ENCODE data around the gene DTHD1.

DTHD1 gene

GRCh38 chr4:36264207-36264826 lies 17.1 kb upstream of the DTHD1 start:
- Histone ChIP-seq H3K4me1 (peaks cover 6 to 51% (median 35%) of the 10 kb centered on the region in 10 experiments), H3K9me3 (replicated peaks in 1 of 11) (peaks cover 0 to 16% (median 11%) of the 10 kb centered on the region in 11 experiments; a peak in 16 of 22 replicates), H4K20me1 (no peaks in the 10 kb centered on the region), H3K27me3 (no peaks in the 10 kb centered on the region), H3K27ac (no peak overlapping the region), H3K4me2 (peak overlapping the region in 8 of 11 experiments; percentile 2 to 71 (median 30); a peak in 11 of 22 replicates), H3K36me3 (peaks cover 0 to 7% (median 0%) of the 10 kb centered on the region in 11 experiments; a peak in 2 of 22 replicates), H3K4me3 (no peak overlapping the region), H3K9ac (no peak overlapping the region)
- TF ChIP-seq Cebpa-rat (IDR thresholded peaks at IDR 0.05): no peak

GRCh38 chr4:36267486-36268268 lies 13.7 kb upstream of the DTHD1 start:
- Histone ChIP-seq H3K9me3 (replicated peaks in 1 of 11) (peaks cover 0 to 16% (median 0%) of the 10 kb centered on the region in 11 experiments; a peak in 2 of 22 replicates), H3K27me3 (no peaks in the 10 kb centered on the region), H3K4me3 (no peak overlapping the region), H3K9ac (no peak overlapping the region), H3K36me3 (no peaks in the 10 kb centered on the region), H3K4me1 (peaks cover 6 to 58% (median 39%) of the 10 kb centered on the region in 10 experiments), H3K4me2 (peak overlapping the region in 6 of 11 experiments; percentile 20 to 49 (median 41); a peak in 8 of 22 replicates), H3K27ac (peak overlapping the region in 9 of 11 experiments; percentile 12 to 54 (median 27); a peak in 14 of 22 replicates), H4K20me1 (no peaks in the 10 kb centered on the region)
- TF ChIP-seq Cebpa-rat (IDR thresholded peaks at IDR 0.05): no peak

GRCh38 chr4:36269101-36269500 lies 12.3 kb upstream of the DTHD1 start:
- Histone ChIP-seq H3K9me3 (replicated peaks in 1 of 11) (peaks cover 0 to 16% (median 0%) of the 10 kb centered on the region in 11 experiments; a peak in 2 of 22 replicates), H3K36me3 (no peaks in the 10 kb centered on the region), H3K4me1 (peaks cover 6 to 56% (median 41%) of the 10 kb centered on the region in 10 experiments), H3K27me3 (no peaks in the 10 kb centered on the region), H3K9ac (no peak overlapping the region), H3K27ac (peak overlapping the region in 4 of 11 experiments; percentile 17 to 47 (median 26); a peak in 4 of 22 replicates), H3K4me3 (no peak overlapping the region), H4K20me1 (no peaks in the 10 kb centered on the region), H3K4me2 (peak overlapping the region in 2 of 11 experiments; percentile 3 to 30; a peak in 1 of 22 replicates)
- 0 out of 22 replicates have a peak, but pooled peaks of 1 of the 11 experiments have one; percentile 40 for TF ChIP-seq Cebpa-rat (IDR thresholded peaks at IDR 0.05)

GRCh38 chr4:36269533-36270173 lies 11.8 kb upstream of the DTHD1 start:
- no peaks in the 10 kb centered on the region for H3K27me3 ChIP-seq
- H3K4me3 ChIP-seq: no peak overlapping the region
- no peaks in the 10 kb centered on the region for H3K36me3 ChIP-seq
- peak overlapping the region in 6 of 11 experiments; percentile 5 to 30 (median 14); a peak in 3 of 22 replicates for H3K4me2 ChIP-seq
- no peaks in the 10 kb centered on the region for H4K20me1 ChIP-seq
- peaks cover 6 to 51% (median 36%) of the 10 kb centered on the region in 10 experiments for H3K4me1 ChIP-seq
- no peak overlapping the region for H3K9ac ChIP-seq
- peaks cover 0 to 16% (median 0%) of the 10 kb centered on the region in 11 experiments; a peak in 2 of 22 replicates for H3K9me3 ChIP-seq (replicated peaks in 1 of 11)
- peak overlapping the region in 3 of 11 experiments; percentile 4 to 23 (median 21); a peak in 3 of 22 replicates for H3K27ac ChIP-seq
- no peak for TF ChIP-seq Cebpa-rat (IDR thresholded peaks at IDR 0.05)

- H4K20me1 ChIP-seq: no peaks in the 10 kb centered on the region
- H3K36me3 ChIP-seq: no peaks in the 10 kb centered on the region
- H3K9me3 ChIP-seq (replicated peaks in 1 of 11): peaks cover 0 to 16% (median 0%) of the 10 kb centered on the region in 11 experiments; a peak in 2 of 22 replicates
- no peak for TF ChIP-seq Cebpa-rat (IDR thresholded peaks at IDR 0.05)
- H3K4me2 ChIP-seq: no peak overlapping the region; a peak in 1 of 22 replicates
- no peak overlapping the region for H3K4me3 ChIP-seq
- no peaks in the 10 kb centered on the region for H3K27me3 ChIP-seq
- no peak overlapping the region for H3K9ac ChIP-seq
- H3K4me1 ChIP-seq: peaks cover 0 to 17% (median 15%) of the 10 kb centered on the region in 10 experiments; a peak in 12 of 20 replicates
- no peak overlapping the region for H3K27ac ChIP-seq
Measured at GRCh38 chr4:36273276-36273675, 8.1 kb upstream of the DTHD1 start.

GRCh38 chr4:36274158-36274557 lies 7.3 kb upstream of the DTHD1 start:
- Histone ChIP-seq H3K9ac (no peak overlapping the region), H3K4me3 (no peak overlapping the region), H3K27me3 (no peaks in the 10 kb centered on the region), H3K4me1 (peaks cover 0 to 13% (median 7%) of the 10 kb centered on the region in 10 experiments; a peak in 11 of 20 replicates), H3K9me3 (replicated peaks in 1 of 11) (peaks cover 0 to 16% (median 0%) of the 10 kb centered on the region in 11 experiments; a peak in 2 of 22 replicates), H3K4me2 (no peak overlapping the region), H3K27ac (no peak overlapping the region), H3K36me3 (no peaks in the 10 kb centered on the region), H4K20me1 (no peaks in the 10 kb centered on the region)
- TF ChIP-seq Cebpa-rat (IDR thresholded peaks at IDR 0.05): no peak

GRCh38 chr4:36277533-36277932 lies 3.9 kb upstream of the DTHD1 start:
- H3K4me2 ChIP-seq: no peak overlapping the region
- no peak overlapping the region for H3K9ac ChIP-seq
- no peaks in the 10 kb centered on the region for H3K36me3 ChIP-seq
- peaks cover 16 to 31% (median 19%) of the 10 kb centered on the region in 10 experiments for H3K4me1 ChIP-seq
- TF ChIP-seq Cebpa-rat (IDR thresholded peaks at IDR 0.05): no peak
- H3K9me3 ChIP-seq (replicated peaks in 1 of 11): no peaks in the 10 kb centered on the region
- no peak overlapping the region for H3K4me3 ChIP-seq
- no peaks in the 10 kb centered on the region for H3K27me3 ChIP-seq
- no peaks in the 10 kb centered on the region for H4K20me1 ChIP-seq
- no peak overlapping the region for H3K27ac ChIP-seq

GRCh38 chr4:36278789-36279188 lies 2.6 kb upstream of the DTHD1 start:
- H3K27me3 ChIP-seq: no peaks in the 10 kb centered on the region
- H4K20me1 ChIP-seq: no peaks in the 10 kb centered on the region
- no peak for TF ChIP-seq Cebpa-rat (IDR thresholded peaks at IDR 0.05)
- no peak overlapping the region for H3K4me3 ChIP-seq
- peaks cover 16 to 29% (median 20%) of the 10 kb centered on the region in 10 experiments for H3K4me1 ChIP-seq
- no peaks in the 10 kb centered on the region for H3K36me3 ChIP-seq
- no peak overlapping the region for H3K4me2 ChIP-seq
- H3K9ac ChIP-seq: no peak overlapping the region
- H3K27ac ChIP-seq: no peak overlapping the region
- H3K9me3 ChIP-seq (replicated peaks in 1 of 11): no peaks in the 10 kb centered on the region

Measured in BLaER1 treated with 17β-estradiol and CSF1 and Interleukin-3, amounts not matched to agents 10 nM and 100 nM (cell line).